Muscle layer of duodenum (tissue), 2 donors: ENCODE results near the gene CIDEA.

Experiments used
- H3K27ac ChIP-seq: one replicate; pipeline ENCODE4 v1.7.0; 2013; ENCODE audit warnings: mild to moderate bottlenecking, low read length
- H3K27me3 ChIP-seq: one replicate; pipeline ENCODE4 v1.7.0; 2013; ENCODE audit warnings: low read depth, mild to moderate bottlenecking, control low read depth, low read length
- H3K36me3 ChIP-seq, 2 donors: one replicate each; pipeline ENCODE4 v1.7.0; 2013; ENCODE audit warnings: low read length in 2 of 2, control low read depth in 1 of 2, mild to moderate bottlenecking in 1 of 2; ENCODE audit not compliant: insufficient read depth in 2 of 2, control insufficient read depth in 1 of 2
- H3K4me1 ChIP-seq, 2 donors: one replicate each; pipeline ENCODE4 v1.7.0; 2013; ENCODE audit warnings: low read length in 2 of 2, mild to moderate bottlenecking in 2 of 2, control low read depth in 1 of 2, moderate library complexity in 1 of 2; ENCODE audit not compliant: insufficient read depth in 2 of 2, control insufficient read depth in 1 of 2
- H3K4me3 ChIP-seq, 2 donors: one replicate each; pipeline ENCODE4 v1.7.0; 2013; ENCODE audit warnings: low read length in 2 of 2, low read depth in 1 of 2, mild to moderate bottlenecking in 1 of 2
- H3K9me3 ChIP-seq, 2 donors: one replicate each; pipeline ENCODE4 v1.7.0; 2013; ENCODE audit warnings: low read length in 2 of 2, control low read depth in 1 of 2, mild to moderate bottlenecking in 1 of 2; ENCODE audit not compliant: control insufficient read depth in 1 of 2
- donor health status: healthy.

CIDEA gene

GRCh38 chr18:12279781-12280531, 25.8 kb downstream of the CIDEA start:
- Histone ChIP-seq H3K36me3 (no peaks in the 10 kb centered on the region), H3K9me3 (no peaks in the 10 kb centered on the region), H3K4me1 (peaks cover 6 to 7% of the 10 kb centered on the region in 2 donors), H3K27ac (peak overlapping the region; percentile 99), H3K4me3 (peak overlapping the region; percentile 28 to 52), H3K27me3 (no peaks in the 10 kb centered on the region)

- no peaks in the 10 kb centered on the region for H3K9me3 ChIP-seq
- H3K36me3 ChIP-seq: no peaks in the 10 kb centered on the region
- H3K27me3 ChIP-seq: no peaks in the 10 kb centered on the region
- no peak overlapping the region for H3K4me3 ChIP-seq
- no peak overlapping the region for H3K27ac ChIP-seq
- peaks cover 6 to 7% of the 10 kb centered on the region in 2 donors for H3K4me1 ChIP-seq
These were observed 27.7 kb downstream of the CIDEA start for GRCh38 chr18:12281861-12282260.

- no peaks in the 10 kb centered on the region for H3K9me3 ChIP-seq
- peaks cover 6 to 7% of the 10 kb centered on the region in 2 donors for H3K4me1 ChIP-seq
- no peak overlapping the region for H3K27ac ChIP-seq
- no peaks in the 10 kb centered on the region for H3K27me3 ChIP-seq
- no peaks in the 10 kb centered on the region for H3K36me3 ChIP-seq
- H3K4me3 ChIP-seq: no peak overlapping the region
These were observed 28.4 kb downstream of the CIDEA start for GRCh38 chr18:12282442-12283039.

- Histone ChIP-seq H3K4me3 (no peak overlapping the region), H3K27ac (no peak overlapping the region), H3K9me3 (no peaks in the 10 kb centered on the region), H3K27me3 (no peaks in the 10 kb centered on the region), H3K36me3 (no peaks in the 10 kb centered on the region), H3K4me1 (peaks cover 3 to 5% of the 10 kb centered on the region in 2 donors)
These were observed 29.1 kb downstream of the CIDEA start for GRCh38 chr18:12283256-12283655.

GRCh38 chr18:12283666-12284065, 29.5 kb downstream of the CIDEA start:
- no peaks in the 10 kb centered on the region for H3K36me3 ChIP-seq
- no peak overlapping the region for H3K27ac ChIP-seq
- no peaks in the 10 kb centered on the region for H3K27me3 ChIP-seq
- peaks cover 5 to 6% of the 10 kb centered on the region in 2 donors for H3K4me1 ChIP-seq
- no peaks in the 10 kb centered on the region for H3K9me3 ChIP-seq
- no peak overlapping the region for H3K4me3 ChIP-seq

GRCh38 chr18:12287131-12287681, 33.0 kb downstream of the CIDEA start:
- Histone ChIP-seq H3K27me3 (no peaks in the 10 kb centered on the region), H3K4me3 (peak overlapping the region; percentile 60 to 69), H3K27ac (no peak overlapping the region), H3K9me3 (no peaks in the 10 kb centered on the region), H3K36me3 (no peaks in the 10 kb centered on the region), H3K4me1 (peaks cover 7 to 10% of the 10 kb centered on the region in 2 donors)

GRCh38 chr18:12287684-12288402, 33.7 kb downstream of the CIDEA start:
- peak overlapping the region; percentile 60 to 69 for H3K4me3 ChIP-seq
- no peaks in the 10 kb centered on the region for H3K9me3 ChIP-seq
- peak overlapping the region; percentile 69 for H3K27ac ChIP-seq
- no peaks in the 10 kb centered on the region for H3K36me3 ChIP-seq
- H3K4me1 ChIP-seq: peaks cover 7 to 10% of the 10 kb centered on the region in 2 donors
- no peaks in the 10 kb centered on the region for H3K27me3 ChIP-seq

GRCh38 chr18:12288403-12288755, 34.2 kb downstream of the CIDEA start:
- peak overlapping the region; percentile 69 for H3K27ac ChIP-seq
- H3K9me3 ChIP-seq: no peaks in the 10 kb centered on the region
- no peaks in the 10 kb centered on the region for H3K36me3 ChIP-seq
- H3K4me1 ChIP-seq: peaks cover 7 to 10% of the 10 kb centered on the region in 2 donors
- H3K4me3 ChIP-seq: peak overlapping the region; percentile 60 to 69
- no peaks in the 10 kb centered on the region for H3K27me3 ChIP-seq

- no peak overlapping the region for H3K27ac ChIP-seq
- H3K4me3 ChIP-seq: no peak overlapping the region
- no peaks in the 10 kb centered on the region for H3K36me3 ChIP-seq
- no peaks in the 10 kb centered on the region for H3K9me3 ChIP-seq
- H3K4me1 ChIP-seq: peaks cover 7 to 10% of the 10 kb centered on the region in 2 donors
- no peaks in the 10 kb centered on the region for H3K27me3 ChIP-seq
These were observed 35.9 kb downstream of the CIDEA start for GRCh38 chr18:12290086-12290485.

GRCh38 chr18:12291161-12291560, 37.0 kb downstream of the CIDEA start:
- Histone ChIP-seq H3K4me3 (no peak overlapping the region), H3K4me1 (peaks cover 7 to 10% of the 10 kb centered on the region in 2 donors), H3K36me3 (no peaks in the 10 kb centered on the region), H3K27ac (no peak overlapping the region), H3K27me3 (no peaks in the 10 kb centered on the region), H3K9me3 (no peaks in the 10 kb centered on the region)

GRCh38 chr18:12291690-12292089, 37.5 kb downstream of the CIDEA start:
- Histone ChIP-seq H3K27ac (no peak overlapping the region), H3K36me3 (no peaks in the 10 kb centered on the region), H3K4me1 (peaks cover 7 to 10% of the 10 kb centered on the region in 2 donors), H3K27me3 (no peaks in the 10 kb centered on the region), H3K9me3 (no peaks in the 10 kb centered on the region), H3K4me3 (no peak overlapping the region)
